PC-9 (cell line): Measurements from ENCODE around the gene ATP11A. TPM values are rescaled to one million over a fixed set of nuclear protein-coding genes. Genes with fewer than 3 reads are reported as not detected.
"Not testable (repeated sequence)": the region's sequence is repeated elsewhere in the genome, so short reads cannot be mapped to it uniquely, and the experiment has no call there.

Source experiments
- BruUV-seq: library from RNA; stranded (reverse); fragments of 400-500 nt; replicated peaks from 2 replicates; lab custom pipeline; 2021; lab: Mats Ljungman, UMichigan
- CTCF ChIA-PET: fragments of 300-600 bp; sonication (Branson Sonifier 250); formaldehyde crosslinking; loops from one replicate; lab custom pipeline; 2022; ENCODE audit warnings: antibody characterized with exemption; lab: Charles Lee
- POLR2A ChIA-PET: fragments of 300-600 bp; sonication (Branson Sonifier 250); formaldehyde crosslinking; loops from one replicate; lab custom pipeline; 2022; ENCODE audit warnings: antibody characterized with exemption; ENCODE audit not compliant: unreplicated experiment; lab: Charles Lee
- DNase-seq, 2 experiments: peaks; one replicate each; pipeline versions ENCODE4 v3.0.0 to v3.0.0-alpha.2; 2015 to 2022; ENCODE audit warnings: mixed read lengths in 1 of 2
- H2AFZ ChIP-seq: fragments of 200-600 bp; sonication (generic); 2 replicates; pipeline ENCODE4 v1.8.1; 2017; ENCODE audit warnings: antibody characterized with exemption
- H3F3A ChIP-seq: fragments of 200-600 bp; sonication (generic); 2 replicates; pipeline ENCODE4 v1.8.1; 2017; ENCODE audit warnings: antibody characterized with exemption, mild to moderate bottlenecking, low read depth; ENCODE audit not compliant: insufficient read depth
- H3K27ac ChIP-seq: fragments of 200-600 bp; sonication (generic); 2 replicates; pipeline ENCODE4 v1.6.1; 2016; ENCODE audit warnings: mixed run types
- H3K27me3 ChIP-seq: fragments of 200-600 bp; sonication (generic); 2 replicates; pipeline ENCODE4 v1.6.1; 2016; ENCODE audit warnings: low read depth, mixed run types; ENCODE audit not compliant: insufficient read depth
- H3K36me3 ChIP-seq: fragments of 200-600 bp; sonication (generic); 2 replicates; pipeline ENCODE4 v1.6.1; 2016; ENCODE audit warnings: low read depth, mixed run types
- H3K4me1 ChIP-seq: fragments of 200-600 bp; sonication (generic); replicated peaks from 2 replicates; pipeline ENCODE4 v1.6.1; 2016; ENCODE audit warnings: mixed run types; ENCODE audit not compliant: insufficient read depth
- H3K4me2 ChIP-seq: fragments of 200-600 bp; sonication (generic); 2 replicates; pipeline ENCODE4 v1.6.1; 2017; ENCODE audit warnings: mixed run types
- H3K4me3 ChIP-seq: fragments of 200-600 bp; sonication (generic); 2 replicates; pipeline ENCODE4 v1.6.1; 2016; ENCODE audit warnings: mixed run types
- H3K79me2 ChIP-seq: fragments of 200-600 bp; sonication (generic); 2 replicates; pipeline ENCODE4 v1.6.1; 2017; ENCODE audit warnings: low read depth, mixed run types
- H3K9me2 ChIP-seq: fragments of 200-600 bp; sonication (generic); 2 replicates; pipeline ENCODE4 v1.8.1; 2017; ENCODE audit warnings: mild to moderate bottlenecking; ENCODE audit not compliant: insufficient read depth
- H3K9me3 ChIP-seq: fragments of 200-600 bp; sonication (generic); 2 replicates; pipeline ENCODE4 v1.8.1; 2016; ENCODE audit warnings: low read depth; ENCODE audit not compliant: insufficient read depth
- H4K20me1 ChIP-seq: fragments of 200-600 bp; sonication (generic); 2 replicates; pipeline ENCODE4 v1.8.1; 2017; ENCODE audit not compliant: insufficient read depth
- CTCF ChIP-seq: fragments of 200-600 bp; sonication (generic); conservative IDR thresholded peaks from 2 replicates; pipeline ENCODE4 v1.6.1; 2017; ENCODE audit warnings: mixed run types, antibody characterized with exemption, mild to moderate bottlenecking, moderate library complexity
- EZH2 ChIP-seq: fragments of 200-600 bp; sonication (generic); IDR thresholded peaks from 2 replicates; pipeline ENCODE4 v1.8.0; 2017; ENCODE audit warnings: antibody characterized with exemption, low read depth
- intact Hi-C: fragments of 100-400 bp; cut with micrococcal nuclease; formaldehyde crosslinking; loops from one replicate; pipeline ENCODE4 v1.10.0; 2022; ENCODE audit not compliant: unreplicated experiment
- total RNA-seq: library from RNA; stranded (reverse); gene quantifications from 2 replicates; pipeline ENCODE4 v1.2.3, GENCODE V29; 2021

The ATP11A gene
- total RNA-seq, 1 experiment from 2014 or later = 92.2 TPM

- Histone ChIP-seq H3K4me3 (no peak overlapping the region), H3K9me2 (no peaks in the 10 kb centered on the region)
Observed at GRCh38 chr13:112708560-112709240, 18.9 kb downstream of the ATP11A start.

GRCh38 chr13:112709316-112709715 is 19.5 kb downstream of the ATP11A start:
- BruUV-seq, H3K36me3 ChIP-seq, H3K9me3 ChIP-seq, intact Hi-C loops, DNase-seq, H3K4me3 ChIP-seq, H2AFZ ChIP-seq, H3K4me2 ChIP-seq, H3K9me2 ChIP-seq, H3K27me3 ChIP-seq, CTCF ChIA-PET, POLR2A ChIA-PET, H3K27ac ChIP-seq: not testable (repeated sequence)
- Histone ChIP-seq H3F3A (peaks cover 31% of the 10 kb centered on the region), H3K79me2 (peaks cover 89% of the 10 kb centered on the region), H3K4me1 (peaks cover 30% of the 10 kb centered on the region), H4K20me1 (peaks cover 26% of the 10 kb centered on the region)

More at GRCh38 chr13:112708560-112709240, 18.9 kb downstream of the ATP11A start:
- DNase-seq = no peak
- H3F3A ChIP-seq = peaks cover 31% of the 10 kb centered on the region
- ChIA-PET POLR2A (no interaction called here), CTCF (no interaction called here)
- peaks cover 26% of the 10 kb centered on the region for H4K20me1 ChIP-seq
- no peaks in the 10 kb centered on the region for H3K27me3 ChIP-seq
- no peak overlapping the region for H2AFZ ChIP-seq
- peaks cover 27% of the 10 kb centered on the region for H3K4me1 ChIP-seq
- no peak overlapping the region for H3K27ac ChIP-seq
- H3K9me3 ChIP-seq = no peaks in the 10 kb centered on the region
- no TSS peak for BruUV-seq
- peaks cover 89% of the 10 kb centered on the region for H3K79me2 ChIP-seq
- H3K36me3 ChIP-seq = peaks cover 4% of the 10 kb centered on the region; the same call in 1 of the 2 replicates
- TF ChIP-seq EZH2 = no peak
- no peak for TF ChIP-seq CTCF
- no peak overlapping the region for H3K4me2 ChIP-seq
- intact Hi-C loops = no loop called here

GRCh38 chr13:112709825-112710783 is 20.3 kb downstream of the ATP11A start:
- H3F3A ChIP-seq = peaks cover 31% of the 10 kb centered on the region
- peaks cover 18% of the 10 kb centered on the region for H4K20me1 ChIP-seq
- H3K27ac ChIP-seq = peak overlapping the region; percentile 38
- H3K4me2 ChIP-seq = no peak overlapping the region
- intact Hi-C loops = no loop called here
- H3K79me2 ChIP-seq = peaks cover 89% of the 10 kb centered on the region
- no peaks in the 10 kb centered on the region for H3K9me2 ChIP-seq
- peaks cover 4% of the 10 kb centered on the region; the same call in 1 of the 2 replicates for H3K36me3 ChIP-seq
- no peak for DNase-seq
- H3K9me3 ChIP-seq = no peaks in the 10 kb centered on the region
- no TSS peak for BruUV-seq
- no peak overlapping the region for H2AFZ ChIP-seq
- CTCF ChIA-PET = interaction anchor here (0.5 to 0.7 kb wide), 2 partner anchors 48 to 92 kb away, joined by 3 to 5 read pairs; no protein-coding TSS in a partner anchor
- H3K4me3 ChIP-seq = no peak overlapping the region
- H3K27me3 ChIP-seq = no peaks in the 10 kb centered on the region
- TF ChIP-seq EZH2 (no peak), CTCF (no peak)
- H3K4me1 ChIP-seq = peaks cover 38% of the 10 kb centered on the region
- POLR2A ChIA-PET = no interaction called here
